Measurements from ENCODE around the gene DPEP1.

DPEP1 gene

GRCh38 chr16:89672177-89672941 is 58.9 kb downstream of the DPEP1 start:
- TF ChIP-seq ZNF274 (IDR thresholded peaks at IDR 0.05; ENCODE audit: low read depth, low read length) = no peak
- H3K4me3 ChIP-seq (ENCODE audit: low read length) = no peak overlapping the region

- no peak overlapping the region for H3K4me3 ChIP-seq (ENCODE audit: low read length)
- no peak for TF ChIP-seq ZNF274 (IDR thresholded peaks at IDR 0.05; ENCODE audit: low read depth, low read length)
Measured at GRCh38 chr16:89678258-89678657, 64.8 kb downstream of the DPEP1 start.

GRCh38 chr16:89685916-89686315 is 72.5 kb downstream of the DPEP1 start:
- no peak for TF ChIP-seq ZNF274 (IDR thresholded peaks at IDR 0.05; ENCODE audit: low read depth, low read length)
- no peak overlapping the region for H3K4me3 ChIP-seq (ENCODE audit: low read length)

GRCh38 chr16:89686520-89687091 is 73.2 kb downstream of the DPEP1 start, which contains the start of gene CDK10:
Gene CDK10, plus strand, starts transcription at chr16:89686689. Its CDS starts 22 bp downstream, at chr16:89686711.
- TF ChIP-seq ZNF274 (IDR thresholded peaks at IDR 0.05; ENCODE audit: low read depth, low read length) = no peak
- peak within 1 kb of the TSS; percentile 66 for H3K4me3 ChIP-seq (ENCODE audit: low read length)

GRCh38 chr16:89687092-89687940 is 73.9 kb downstream of the DPEP1 start:
- H3K4me3 ChIP-seq (ENCODE audit: low read length) = peak overlapping the region; percentile 66
- no peak for TF ChIP-seq ZNF274 (IDR thresholded peaks at IDR 0.05; ENCODE audit: low read depth, low read length)
